Cardiac muscle cell (in vitro differentiated cells and primary cell): Measurements from ENCODE around the gene DDX23. TPM values are rescaled to one million over a fixed set of nuclear protein-coding genes. Genes with fewer than 3 reads are reported as not detected.
A peak's percentile ranks its signal among the peaks of the same experiment; 100 is the strongest.

ENCODE experiments used
- DNase-seq, 2 donors: peaks; one replicate each; pipeline versions ENCODE4 v3.0.0 to v3.0.0-alpha.2; 2010 to 2017; ENCODE audit warnings: low read depth in 1 of 2, low spot score in 1 of 2
- H3K27ac ChIP-seq: fragments of 200-600 bp; sonication (generic); 2 replicates; pipeline ENCODE4 v1.5.1; 2016
- H3K27me3 ChIP-seq: fragments of 200-600 bp; sonication (generic); 2 replicates; pipeline ENCODE4 v1.6.0; 2016; ENCODE audit warnings: control low read depth
- H3K36me3 ChIP-seq: fragments of 200-600 bp; sonication (generic); 2 replicates; pipeline ENCODE4 v1.5.1; 2016; ENCODE audit warnings: control low read depth
- H3K4me1 ChIP-seq: fragments of 200-600 bp; sonication (generic); 2 replicates; pipeline ENCODE4 v1.8.1; 2017; ENCODE audit warnings: low read depth, mild to moderate bottlenecking, mixed run types
- H3K4me3 ChIP-seq: fragments of 200-600 bp; sonication (generic); 2 replicates; pipeline ENCODE4 v1.5.1; 2016; ENCODE audit warnings: mild to moderate bottlenecking
- H3K9me3 ChIP-seq: fragments of 200-600 bp; sonication (generic); 2 replicates; pipeline ENCODE4 v1.5.1; 2017; ENCODE audit warnings: low read depth, mild to moderate bottlenecking, control low read depth
- CTCF ChIP-seq: IDR thresholded peaks from 2 replicates; pipeline ENCODE4 v1.5.1; 2012; ENCODE audit warnings: low read depth, mild to moderate bottlenecking, low read length
- polyA plus RNA-seq: library from polyadenylated mRNA; unstranded; fragments of >200 nt; fragmentation: Nextera tagmentation; extraction: Ambion mirVana; gene quantifications from 2 replicates; pipeline ENCODE4 v1.2.1, GENCODE V29; 2016
- total RNA-seq: library from RNA; depleted of rRNA; stranded (reverse); fragments of >200 nt; gene quantifications from 2 replicates; pipeline ENCODE4 v1.2.3, GENCODE V29; 2016

The DDX23 gene
- total RNA-seq (66.3 and 89.5 TPM in 2 replicates), polyA plus RNA-seq (35.3 and 49.0 TPM in 2 replicates)

DNA sequence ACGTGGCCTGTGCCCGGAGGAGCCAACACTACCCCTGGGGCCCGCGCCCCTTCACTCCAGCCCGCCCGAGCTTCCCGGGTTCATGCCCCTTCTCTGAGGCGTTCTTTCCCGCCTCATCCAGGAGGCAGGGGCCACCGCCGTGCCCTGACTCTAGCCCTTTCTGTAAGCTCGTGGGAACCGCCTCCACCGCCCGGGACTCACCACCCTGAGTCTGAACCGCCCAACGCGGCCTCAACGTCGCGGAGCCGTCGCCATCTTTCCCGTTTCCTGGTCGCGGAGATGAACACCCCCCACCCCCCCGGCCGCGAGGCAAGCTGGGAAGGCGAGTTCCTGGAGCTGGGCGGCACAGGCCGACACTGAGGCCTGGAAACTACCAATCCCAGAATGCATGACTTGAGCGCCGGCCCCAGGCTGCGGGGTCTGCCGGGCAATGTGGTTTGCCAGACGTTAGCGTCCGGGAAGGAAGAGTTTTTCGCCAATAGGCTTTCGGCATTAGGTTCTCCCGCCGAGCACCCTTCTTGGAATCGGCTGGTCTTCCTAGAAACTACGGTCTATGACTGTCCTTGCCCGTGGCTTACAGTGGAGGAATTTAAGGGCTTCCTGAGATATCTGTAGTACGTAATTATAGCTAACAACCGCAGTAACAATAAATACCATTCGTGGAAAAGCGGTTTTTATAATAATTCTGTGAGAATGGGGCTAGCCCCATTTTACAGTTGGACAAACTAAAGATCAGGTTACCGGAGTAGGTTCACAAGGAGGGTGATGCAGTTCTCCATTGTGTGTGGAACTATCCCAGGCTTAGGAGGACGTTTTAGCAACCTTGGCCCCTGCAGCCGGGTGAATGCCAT, at the start of gene DDX23:
DDX23 (minus strand) TSS at position 281 of the 851 bp plus-strand sequence. CDS start 6,381 bp downstream, outside the sequence.
- peaks cover 10% of the 10 kb centered on the region for H3K4me1 ChIP-seq
- peak within 1 kb of the TSS; percentile 71 for H3K4me3 ChIP-seq
- TF ChIP-seq CTCF, result no peak
- H3K27ac ChIP-seq, result peak within 1 kb of the TSS; percentile 78
- no peaks in the 10 kb centered on the region for H3K9me3 ChIP-seq
- peak; percentile 97 to 98 for DNase-seq
- H3K27me3 ChIP-seq, result no peaks in the 10 kb centered on the region
- no peaks in the 10 kb centered on the region for H3K36me3 ChIP-seq

- Histone ChIP-seq H3K27ac (no peak overlapping the region), H3K9me3 (no peaks in the 10 kb centered on the region), H3K27me3 (no peaks in the 10 kb centered on the region), H3K4me3 (no peak overlapping the region), H3K4me1 (no peaks in the 10 kb centered on the region), H3K36me3 (no peaks in the 10 kb centered on the region)
- TF ChIP-seq CTCF, result no peak
- no peak for DNase-seq
These were observed 49.3 kb upstream of the DDX23 start for GRCh38 chr12:48901278-48901677.

DNA sequence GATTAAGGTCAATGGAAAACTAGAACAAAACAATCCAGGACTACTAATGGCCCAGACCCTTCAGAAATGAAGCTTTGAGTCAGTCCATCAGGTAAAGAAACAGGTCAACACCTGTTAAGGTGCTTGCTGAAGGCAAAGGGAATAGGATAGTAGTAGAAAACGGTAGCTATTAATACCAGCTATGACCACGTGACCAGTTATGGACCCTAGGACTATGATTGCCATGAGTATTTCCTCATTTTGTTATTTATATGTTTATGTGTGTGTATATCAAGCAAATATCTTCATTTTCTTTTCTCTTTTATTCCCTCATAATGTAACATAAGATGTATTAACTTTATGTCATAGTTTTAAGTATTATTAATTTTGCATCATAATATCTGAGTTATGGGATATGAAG, 47.7 kb upstream of the DDX23 start:
- Histone ChIP-seq H3K4me1 (no peaks in the 10 kb centered on the region), H3K27ac (no peak overlapping the region), H3K4me3 (no peak overlapping the region), H3K9me3 (no peaks in the 10 kb centered on the region), H3K36me3 (no peaks in the 10 kb centered on the region), H3K27me3 (no peaks in the 10 kb centered on the region)
- TF ChIP-seq CTCF, result no peak
- no peak for DNase-seq

DNA sequence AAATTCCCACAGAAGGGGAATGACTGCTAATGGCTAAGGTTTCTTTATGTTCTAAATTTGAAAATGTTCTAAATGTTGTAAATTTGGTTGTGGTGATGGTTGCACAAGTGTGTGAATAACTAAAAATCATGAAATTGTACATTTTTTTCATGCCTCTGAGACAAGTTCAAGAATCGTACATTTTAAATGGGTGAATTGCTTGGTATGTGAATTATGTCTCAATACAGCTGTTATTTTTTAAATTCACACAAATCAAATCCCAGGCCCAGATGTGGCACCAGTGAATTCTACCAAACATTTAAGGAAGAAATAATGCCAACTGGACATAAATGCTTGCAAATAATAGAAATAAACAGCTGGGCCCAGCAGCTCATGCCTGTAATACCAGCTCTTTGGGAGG, 42.3 kb upstream of the DDX23 start:
- Histone ChIP-seq H3K4me3 (no peak overlapping the region), H3K27ac (no peak overlapping the region), H3K4me1 (no peaks in the 10 kb centered on the region), H3K27me3 (peaks cover 12% of the 10 kb centered on the region), H3K36me3 (no peaks in the 10 kb centered on the region), H3K9me3 (no peaks in the 10 kb centered on the region)
- DNase-seq, result no peak
- no peak for TF ChIP-seq CTCF

- Histone ChIP-seq H3K4me3 (peak overlapping the region; percentile 31), H3K27ac (no peak overlapping the region), H3K9me3 (no peaks in the 10 kb centered on the region), H3K36me3 (no peaks in the 10 kb centered on the region), H3K4me1 (no peaks in the 10 kb centered on the region), H3K27me3 (peaks cover 12% of the 10 kb centered on the region)
- TF ChIP-seq CTCF, result peak; percentile 95
- DNase-seq, result peak; percentile 82 to 90
These were observed 38.9 kb upstream of the DDX23 start for GRCh38 chr12:48890657-48891418.
